GM23338 (cell line): ENCODE measurements around the gene ZNF783.

Source experiments
- CTCF ChIP-seq, 2 experiments: fragments of 200-600 bp in 1 of 2; sonication (generic) in 1 of 2; conservative IDR thresholded peaks; 2 replicates each; pipeline versions ENCODE4 v1.5.1 to v1.6.1; 2016 to 2017; ENCODE audit warnings: antibody characterized with exemption in 2 of 2, low read depth in 2 of 2, mild to moderate bottlenecking in 2 of 2, moderate library complexity in 1 of 2
- ETS1 ChIP-seq: IDR thresholded peaks from 2 replicates; pipeline ENCODE4 v1.6.1; 2016; ENCODE audit warnings: antibody characterized with exemption

GRCh38 chr7:149291781-149292461 is 29.9 kb downstream of the ZNF783 start:
- TF ChIP-seq ETS1 (no peak), CTCF (conservative IDR thresholded peaks at IDR 0.05; ENCODE audit: low read depth in 2 of 2) (no peak)
